Small intestine (tissue), 7 donors: ENCODE data around the gene IRF7. TPM values are rescaled to one million over a fixed set of nuclear protein-coding genes. Genes with fewer than 3 reads are reported as not detected.

Source experiments
- DNase-seq, 2 donors: peaks; one replicate each; pipeline versions ENCODE4 v3.0.0 to v3.0.0-alpha.2; 2013
- FAIRE-seq: peaks from 2 replicates; lab custom pipeline; 2012; peaks lifted over from hg19 to GRCh38; lab: Jason Lieb, UNC
- H3K27ac ChIP-seq, 3 donors: one replicate each; pipeline ENCODE4 v1.5.1; 2013; ENCODE audit warnings: low read length in 2 of 3, mild to moderate bottlenecking in 2 of 3, control low read depth in 1 of 3, inconsistent platforms in 1 of 3, low read depth in 1 of 3, moderate library complexity in 1 of 3
- H3K27me3 ChIP-seq, 3 donors: one replicate each; pipeline ENCODE4 v1.6.1; 2013; ENCODE audit warnings: low read length in 3 of 3, inconsistent platforms in 1 of 3; ENCODE audit not compliant: control insufficient read depth in 3 of 3, insufficient read depth in 3 of 3
- H3K36me3 ChIP-seq, 3 donors: one replicate each; pipeline ENCODE4 v1.6.1; 2013; ENCODE audit warnings: low read length in 3 of 3, inconsistent platforms in 1 of 3, low read depth in 1 of 3, mild to moderate bottlenecking in 1 of 3, moderate library complexity in 1 of 3; ENCODE audit not compliant: control insufficient read depth in 3 of 3, insufficient read depth in 2 of 3
- H3K4me1 ChIP-seq, 3 donors: one replicate each; pipeline ENCODE4 v1.6.1; 2013; ENCODE audit warnings: low read length in 2 of 3, inconsistent platforms in 1 of 3, low read depth in 1 of 3, mild to moderate bottlenecking in 1 of 3, moderate library complexity in 1 of 3; ENCODE audit not compliant: control insufficient read depth in 3 of 3, insufficient read depth in 2 of 3
- H3K4me3 ChIP-seq, 3 donors: one replicate each; pipeline ENCODE4 v1.5.1; 2013; ENCODE audit warnings: low read length in 3 of 3, control low read depth in 1 of 3, inconsistent platforms in 1 of 3, low read depth in 1 of 3, mild to moderate bottlenecking in 1 of 3, moderate library complexity in 1 of 3
- H3K9me3 ChIP-seq, 2 donors: one replicate each; pipeline ENCODE4 v1.6.1; 2013; ENCODE audit warnings: low read depth in 1 of 2, low read length in 1 of 2; ENCODE audit not compliant: control insufficient read depth in 2 of 2, insufficient read depth in 1 of 2
- WGBS, 3 donors: extraction: QIAGEN DNeasy Blood & Tissue Kit; methylation state at CpG; one replicate each; pipeline ENCODE4 v1.1.7; 2013; 5-methylcytosine and 5-hydroxymethylcytosine counted together
- polyA plus RNA-seq, 4 donors: library from polyadenylated mRNA; stranded (reverse) in 3 of 4; unstranded in 1 of 4; fragments of 200-250 nt in 3 of 4; fragments of 120-200 nt in 1 of 4; gene quantifications; one replicate each; pipeline versions ENCODE4 v1.2.1 to v1.2.3, GENCODE V29; 2013
- donor health status: healthy with polysubstance abuse.
- donor health status: control.
- donor health status: control.
- donor health status: Bipolar disorder and iron deficiency.
- donor health status: healthy.

IRF7 gene
- polyA plus RNA-seq, 4 donors: 14.5 to 115 (median 73.1) TPM

GRCh38 chr11:638631-639331 lies 23.0 kb upstream of the IRF7 start:
- 54 to 77% (median 76%) methylated on average over 28 of the region's 28 CpGs for WGBS, 3 donors
- peaks cover 0 to 34% (median 0%) of the 10 kb centered on the region in 3 donors for H3K36me3 ChIP-seq
- H3K4me1 ChIP-seq: peaks cover 0 to 25% (median 4%) of the 10 kb centered on the region in 3 donors
- FAIRE-seq (no peak), DNase-seq (no peak)
- H3K27ac ChIP-seq: no peak overlapping the region
- peaks cover 0 to 4% of the 10 kb centered on the region in 2 donors for H3K9me3 ChIP-seq
- H3K4me3 ChIP-seq: no peak overlapping the region
- H3K27me3 ChIP-seq: peaks cover 0 to 49% (median 20%) of the 10 kb centered on the region in 3 donors

DNA sequence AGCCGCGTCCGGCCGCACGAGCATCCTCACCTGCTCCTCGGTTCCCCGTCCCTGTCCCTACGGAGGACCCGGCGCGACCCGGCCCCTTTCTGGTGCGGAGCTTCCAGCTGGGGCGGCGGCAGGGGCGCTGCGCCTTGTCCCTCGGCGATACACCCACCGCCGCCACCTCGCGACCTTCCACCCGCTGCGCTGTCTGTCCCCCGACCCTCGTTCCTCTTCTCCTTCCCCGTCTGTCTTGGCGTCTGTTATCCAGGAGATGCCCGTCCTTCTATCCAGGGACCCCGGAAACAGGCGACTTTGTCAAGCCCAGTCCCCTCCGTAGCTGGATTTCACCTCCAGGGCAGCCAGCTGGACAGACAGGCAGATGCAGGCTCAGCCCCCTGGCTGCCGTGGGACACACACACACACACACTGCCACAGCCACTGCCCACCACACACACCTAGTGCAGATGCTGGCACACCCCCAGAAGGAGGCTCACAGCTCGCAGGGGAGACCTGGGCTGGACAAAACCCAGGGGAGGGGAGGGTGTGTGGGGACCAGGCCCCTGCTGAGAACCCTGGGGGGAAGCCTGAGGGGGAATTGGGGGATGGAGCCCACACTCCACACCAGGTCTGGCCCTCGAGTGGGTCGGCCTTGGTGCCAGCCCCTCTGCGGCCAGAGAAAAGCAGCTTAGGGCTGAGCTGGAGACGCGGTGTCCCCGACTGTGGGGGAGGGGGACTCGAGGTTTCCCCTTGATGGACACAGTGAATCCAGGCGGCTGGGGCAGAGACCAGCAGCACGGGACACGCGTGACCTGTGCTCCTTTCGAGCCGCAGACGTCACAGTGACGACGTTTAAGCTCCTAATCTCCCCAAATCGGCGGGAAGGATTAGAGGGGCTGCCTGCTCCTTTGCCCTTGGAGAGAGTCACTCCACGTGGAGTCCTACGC lies 22.1 kb upstream of the IRF7 start:
- 30 to 45% (median 37%) methylated on average over 49 to 55 of the region's 55 CpGs for WGBS, 3 donors
- peaks cover 0 to 25% (median 0%) of the 10 kb centered on the region in 3 donors for H3K36me3 ChIP-seq
- H3K27me3 ChIP-seq: peaks cover 0 to 49% (median 20%) of the 10 kb centered on the region in 3 donors
- FAIRE-seq (no peak), DNase-seq (no peak)
- peak overlapping the region in 1 of 3 donors; percentile 41 for H3K4me3 ChIP-seq
- no peak overlapping the region for H3K27ac ChIP-seq
- peaks cover 0 to 4% of the 10 kb centered on the region in 2 donors for H3K9me3 ChIP-seq
- peaks cover 0 to 25% (median 4%) of the 10 kb centered on the region in 3 donors for H3K4me1 ChIP-seq

DNA sequence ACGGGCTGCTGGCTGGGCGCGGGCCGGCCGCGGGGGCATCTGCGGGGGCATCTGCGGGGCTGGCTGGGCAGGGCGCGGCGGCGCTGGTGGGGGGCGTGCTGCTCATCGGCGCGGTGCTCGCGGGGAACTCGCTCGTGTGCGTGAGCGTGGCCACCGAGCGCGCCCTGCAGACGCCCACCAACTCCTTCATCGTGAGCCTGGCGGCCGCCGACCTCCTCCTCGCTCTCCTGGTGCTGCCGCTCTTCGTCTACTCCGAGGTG lies 21.5 kb upstream of the IRF7 start:
- Histone ChIP-seq H3K9me3 (peaks cover 0 to 4% of the 10 kb centered on the region in 2 donors), H3K4me3 (peak overlapping the region in 1 of 3 donors; percentile 41), H3K4me1 (peaks cover 0 to 25% (median 4%) of the 10 kb centered on the region in 3 donors), H3K27ac (no peak overlapping the region), H3K27me3 (peaks cover 0 to 49% (median 20%) of the 10 kb centered on the region in 3 donors), H3K36me3 (peaks cover 0 to 22% (median 0%) of the 10 kb centered on the region in 3 donors)
- FAIRE-seq (no peak), DNase-seq (no peak)
- WGBS, 3 donors: 2 to 3% (median 2%) methylated on average over 13 to 34 of the region's 34 CpGs

DNA sequence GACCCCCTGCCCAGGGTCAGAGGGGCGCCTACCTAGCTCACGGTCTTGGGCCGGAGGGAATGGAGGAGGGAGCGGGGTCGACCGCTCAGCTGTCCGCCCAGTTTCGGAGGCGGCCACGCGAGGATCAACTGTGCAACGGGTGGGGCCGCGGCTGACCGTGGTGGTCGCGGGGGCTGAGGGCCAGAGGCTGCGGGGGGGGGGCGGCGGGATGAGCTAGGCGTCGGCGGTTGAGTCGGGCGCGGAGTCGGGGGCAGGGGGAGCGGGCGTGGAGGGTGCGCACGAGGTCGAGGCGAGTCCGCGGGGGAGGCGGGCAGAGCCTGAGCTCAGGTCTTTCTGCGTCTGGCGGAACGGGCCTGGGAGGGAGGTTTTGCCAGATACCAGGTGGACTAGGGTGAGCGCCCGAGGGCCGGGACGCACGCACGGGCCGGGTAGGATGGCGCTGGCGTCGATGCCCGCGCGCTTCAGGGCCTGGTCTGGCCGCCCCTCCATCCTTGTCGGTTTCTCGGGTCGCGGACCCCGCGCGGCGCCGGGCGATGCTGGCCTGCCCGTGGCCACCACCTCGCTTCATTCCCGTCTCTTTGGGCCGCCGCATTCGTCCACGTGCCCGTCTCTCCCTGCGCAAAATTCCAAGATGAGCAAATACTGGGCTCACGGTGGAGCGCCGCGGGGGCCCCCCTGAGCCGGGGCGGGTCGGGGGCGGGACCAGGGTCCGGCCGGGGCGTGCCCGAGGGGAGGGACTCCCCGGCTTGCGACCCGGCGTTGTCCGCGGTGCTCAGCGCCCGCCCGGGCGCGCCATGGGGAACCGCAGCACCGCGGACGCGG lies 21.0 kb upstream of the IRF7 start, which contains the start of gene DRD4:
TSS of gene DRD4 (plus strand) at position 759 of the 822 bp plus-strand sequence. CDS start at position 795, 36 bp downstream.
- peak within 1 kb of the TSS in 1 of 3 donors; percentile 41 for H3K4me3 ChIP-seq
- 13 to 15% (median 14%) methylated on average over 72 to 100 of the region's 100 CpGs for WGBS, 3 donors

DNA sequence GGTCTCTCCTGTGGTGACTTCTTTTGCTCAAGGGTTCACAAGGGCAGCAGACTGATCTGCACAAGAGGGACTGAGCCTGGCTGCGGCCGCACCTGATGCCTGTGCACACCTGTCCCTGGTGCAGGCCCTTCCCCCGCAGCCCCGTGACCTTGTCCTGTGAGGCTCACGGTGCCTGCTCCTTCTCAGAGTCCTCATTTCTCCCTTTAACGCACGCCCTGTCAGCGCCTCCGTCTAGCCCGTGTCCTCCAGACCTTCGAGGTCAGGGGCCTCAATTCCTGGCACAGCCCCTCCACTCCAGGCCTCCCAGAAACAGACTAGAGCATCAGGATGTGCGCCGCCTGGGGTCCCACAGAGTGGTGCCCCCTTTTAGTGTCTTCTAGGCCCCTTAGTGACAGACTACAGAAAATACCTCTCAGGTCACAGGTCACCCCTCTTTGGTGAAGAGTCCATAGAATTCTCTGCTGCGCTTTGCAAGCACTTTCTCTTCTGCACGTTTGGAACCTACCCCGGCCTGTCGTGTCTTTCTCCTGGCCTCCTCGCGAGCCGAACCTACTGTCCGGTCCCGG lies 20.3 kb upstream of the IRF7 start:
- Histone ChIP-seq H3K27me3 (peaks cover 0 to 49% (median 20%) of the 10 kb centered on the region in 3 donors), H3K4me3 (no peak overlapping the region), H3K36me3 (peaks cover 0 to 10% (median 0%) of the 10 kb centered on the region in 3 donors), H3K9me3 (peaks cover 0 to 4% of the 10 kb centered on the region in 2 donors), H3K4me1 (peaks cover 0 to 25% (median 4%) of the 10 kb centered on the region in 3 donors), H3K27ac (no peak overlapping the region)
- 37 to 63% (median 40%) methylated on average over 22 of the region's 22 CpGs for WGBS, 3 donors
- no peak for DNase-seq
- FAIRE-seq: no peak

More for the DNA sequence above, 21.0 kb upstream of the IRF7 start, which contains the start of gene DRD4:
- peaks cover 0 to 4% of the 10 kb centered on the region in 2 donors for H3K9me3 ChIP-seq
- H3K36me3 ChIP-seq: peaks cover 0 to 16% (median 0%) of the 10 kb centered on the region in 3 donors
- H3K27me3 ChIP-seq: peaks cover 0 to 49% (median 20%) of the 10 kb centered on the region in 3 donors
- H3K4me1 ChIP-seq: peaks cover 0 to 25% (median 4%) of the 10 kb centered on the region in 3 donors
- no peak within 1 kb of the TSS for H3K27ac ChIP-seq
- FAIRE-seq: no peak
- peak in 1 of 2 donors; percentile 64 for DNase-seq

- Histone ChIP-seq H3K9me3 (peaks cover 0 to 3% of the 10 kb centered on the region in 2 donors), H3K36me3 (peaks cover 0 to 4% (median 0%) of the 10 kb centered on the region in 3 donors), H3K27me3 (peaks cover 0 to 8% (median 0%) of the 10 kb centered on the region in 3 donors), H3K27ac (no peak overlapping the region), H3K4me3 (no peak overlapping the region), H3K4me1 (peaks cover 0 to 7% (median 0%) of the 10 kb centered on the region in 3 donors)
- FAIRE-seq (no peak), DNase-seq (no peak)
- WGBS, 3 donors: 84 to 88% (median 87%) methylated on average over 5 of the region's 5 CpGs
Observed at GRCh38 chr11:630871-631270, 15.1 kb upstream of the IRF7 start.

- no peak overlapping the region for H3K4me3 ChIP-seq
- H3K36me3 ChIP-seq: peaks cover 0 to 7% (median 0%) of the 10 kb centered on the region in 3 donors
- peak in 1 of 2 donors; percentile 48 for DNase-seq
- FAIRE-seq: no peak
- H3K4me1 ChIP-seq: peaks cover 0 to 12% (median 0%) of the 10 kb centered on the region in 3 donors
- WGBS, 3 donors: 42 to 59% (median 56%) methylated on average over 10 of the region's 10 CpGs
- H3K27ac ChIP-seq: no peak overlapping the region
- peaks cover 0 to 3% of the 10 kb centered on the region in 2 donors for H3K9me3 ChIP-seq
- H3K27me3 ChIP-seq: no peaks in the 10 kb centered on the region
Observed at GRCh38 chr11:629237-629583, 13.5 kb upstream of the IRF7 start.
